HepG2 (cell line): ENCODE measurements around the gene CRYZL1. TPM values are rescaled to one million over a fixed set of nuclear protein-coding genes. Genes with fewer than 3 reads are reported as not detected.

ENCODE experiments used
- ATAC-seq: fragments of 200-7000 bp; cut with Tn5 transposase; 3 replicates; pipeline ENCODE4 v1.9.1; 2020; ENCODE audit warnings: mild to moderate bottlenecking, moderate library complexity
- BruUV-seq: library from RNA; stranded (reverse); fragments of 400-500 nt; replicated peaks from 2 replicates; lab custom pipeline; 2021; lab: Mats Ljungman, UMichigan
- CTCF ChIA-PET: fragments of 300-600 bp; formaldehyde crosslinking; extraction: SDS; loops from one replicate; lab custom pipeline; 2021; ENCODE audit warnings: low total read pairs, inconsistent platforms, low intra/inter-chr PET ratio; lab: Yijun Ruan, JAX
- POLR2A ChIA-PET: fragments of 350-600 bp; sonication (Branson Sonifier 250); formaldehyde crosslinking; loops from one replicate; lab custom pipeline; 2020; ENCODE audit warnings: antibody characterized with exemption, inconsistent platforms; lab: Yijun Ruan, JAX
- DNase-seq: peaks from one replicate; pipeline ENCODE4 v3.0.0-alpha.2; 2015; ENCODE audit warnings: low spot score
- FAIRE-seq: peaks from 3 replicates; lab custom pipeline; 2011; peaks lifted over from hg19 to GRCh38; lab: Jason Lieb, UNC
- H2AFZ ChIP-seq: one replicate; pipeline ENCODE4 v1.6.1; 2011; ENCODE audit warnings: low read length, inconsistent platforms
- H3K27ac ChIP-seq: fragments of 300-600 bp; 3 replicates; pipeline ENCODE4 v1.8.0; 2011; ENCODE audit warnings: mixed run types, mild to moderate bottlenecking, mixed read lengths, low read length, inconsistent platforms; ENCODE audit not compliant: insufficient read depth; ENCODE audit errors: extremely low read length
- H3K27me3 ChIP-seq, 2 experiments: fragments of 200-600 bp in 1 of 2; 2 replicates in 1 of 2; 3 replicates in 1 of 2; pipeline versions ENCODE4 v1.6.0 to v1.8.0; 2011; ENCODE audit warnings: low read length in 2 of 2, mild to moderate bottlenecking in 2 of 2, moderate library complexity in 2 of 2, inconsistent platforms in 1 of 2; ENCODE audit not compliant: insufficient read depth in 2 of 2, control insufficient read depth in 1 of 2
- H3K36me3 ChIP-seq, 2 experiments: fragments of 200-600 bp in 1 of 2; replicated peaks in 1 of 2; 2 replicates in 1 of 2; 3 replicates in 1 of 2; pipeline versions ENCODE4 v1.5.1 to v1.8.0; 2011; ENCODE audit warnings: low read length in 2 of 2, inconsistent platforms in 1 of 2; ENCODE audit not compliant: insufficient read depth in 2 of 2, control insufficient read depth in 1 of 2
- H3K4me1 ChIP-seq: 2 replicates; pipeline ENCODE4 v1.5.1; 2012; ENCODE audit warnings: low read length, inconsistent platforms; ENCODE audit not compliant: insufficient read depth
- H3K4me2 ChIP-seq: 2 replicates; pipeline ENCODE4 v1.6.0; 2011; ENCODE audit warnings: low read depth, low read length, inconsistent platforms
- H3K4me3 ChIP-seq, 3 experiments: fragments of 200-600 bp in 1 of 3; sonication (generic), shearing (Covaris generic) in 1 of 3; replicated peaks in 1 of 3; 2 replicates each; pipeline ENCODE4 v1.5.1; 2011 to 2016; ENCODE audit warnings: low read length in 3 of 3, inconsistent platforms in 2 of 3, low read depth in 2 of 3, mild to moderate bottlenecking in 2 of 3, control low read depth in 1 of 3, mixed read lengths in 1 of 3; ENCODE audit not compliant: insufficient read depth in 1 of 3
- H3K79me2 ChIP-seq: one replicate; pipeline ENCODE4 v1.6.1; 2011; ENCODE audit warnings: low read length, inconsistent platforms; ENCODE audit not compliant: insufficient read depth
- H3K9ac ChIP-seq: 2 replicates; pipeline ENCODE4 v1.6.0; 2011; ENCODE audit warnings: mild to moderate bottlenecking, low read depth, low read length, inconsistent platforms; ENCODE audit not compliant: insufficient read depth
- H3K9me3 ChIP-seq: 2 replicates; pipeline ENCODE4 v1.5.1; 2012; ENCODE audit warnings: mild to moderate bottlenecking, low read length
- H4K20me1 ChIP-seq: 2 replicates; pipeline ENCODE4 v1.6.0; 2011; ENCODE audit warnings: inconsistent platforms, mild to moderate bottlenecking, low read length, moderate library complexity; ENCODE audit not compliant: insufficient read depth
- CBX2 ChIP-seq, 2 experiments: fragments of 200-600 bp in 1 of 2; sonication (generic); formaldehyde crosslinking in 1 of 2; IDR thresholded peaks; 2 replicates each; pipeline versions ENCODE4 v1.7.0 to v1.8.1; 2018 to 2022; ENCODE audit warnings: low read depth in 2 of 2, low read length in 1 of 2, mild to moderate bottlenecking in 1 of 2, missing genetic modification reagents in 1 of 2
- HNRNPK ChIP-seq: fragments of 200-400 bp; formaldehyde crosslinking; IDR thresholded peaks from 2 replicates; pipeline ENCODE4 v1.6.1; 2018; ENCODE audit warnings: low read length, low read depth, moderate library complexity, mild to moderate bottlenecking; ENCODE audit not compliant: poor library complexity, severe bottlenecking
- PHF21A ChIP-seq: sonication (generic); formaldehyde crosslinking; IDR thresholded peaks from 2 replicates; pipeline ENCODE4 v1.5.0; 2020; ENCODE audit warnings: mild to moderate bottlenecking, missing genetic modification reagents
- SMAD3 ChIP-seq: sonication (generic); formaldehyde crosslinking; IDR thresholded peaks from 2 replicates; pipeline ENCODE4 v1.4.0; 2020; ENCODE audit warnings: missing genetic modification reagents
- TEF ChIP-seq: sonication (generic); formaldehyde crosslinking; IDR thresholded peaks from 2 replicates; pipeline ENCODE4 v1.5.0; 2020; ENCODE audit warnings: missing genetic modification reagents
- ZBTB34 ChIP-seq: sonication (generic); formaldehyde crosslinking; IDR thresholded peaks from 2 replicates; pipeline ENCODE4 v1.8.0; 2022; ENCODE audit warnings: mild to moderate bottlenecking, missing genetic modification reagents
- ZSCAN31 ChIP-seq: sonication (generic); formaldehyde crosslinking; IDR thresholded peaks from 2 replicates; pipeline ENCODE4 v1.5.0; 2020; ENCODE audit warnings: low read depth, mild to moderate bottlenecking, missing genetic modification reagents
- WGBS: methylation state at CpG from one replicate; pipeline ENCODE4 v1.1.6; 2017; ENCODE audit warnings: low lambda C conversion rate; 5-methylcytosine and 5-hydroxymethylcytosine counted together
- in situ Hi-C: cut with HindIII; loops from 2 replicates; pipeline ENCODE4 v1.10.0; 2017; ENCODE audit warnings: low pct_unique_long_range_greater_than_20kb; ENCODE audit not compliant: extremely low pct_ligation_motif_present
- intact Hi-C: fragments of 100-400 bp; cut with micrococcal nuclease; formaldehyde crosslinking; loops from one replicate; pipeline ENCODE4 v1.10.0; 2022; ENCODE audit not compliant: unreplicated experiment
- polyA plus RNA-seq, 8 experiments: library from polyadenylated mRNA; depleted of rRNA in 3 of 8; stranded (reverse) in 7 of 8; unstranded in 1 of 8; fragments of >200 nt; fragmentation: Illumina TruSeq in 4 of 8; extraction: Trizol in 4 of 8; gene quantifications; 2 replicates each; pipeline versions ENCODE4 v1.2.1 to v1.2.3, GENCODE V29; 2011 to 2016; ENCODE audit warnings: low read depth in 4 of 8, missing spikeins in 1 of 8, mixed read lengths in 1 of 8; ENCODE audit not compliant: insufficient read depth in 1 of 8
- total RNA-seq, 5 experiments: library from RNA; depleted of rRNA; stranded (reverse); fragments of >200 nt; fragmentation: Illumina TruSeq; extraction: Trizol; gene quantifications; 2 replicates each; pipeline ENCODE4 v1.2.3, GENCODE V29; 2016; ENCODE audit warnings: low read depth in 1 of 5

The CRYZL1 gene
- total and polyA plus RNA-seq, 2 of the 13 experiments (the other 11 are each of a cell fraction or from before 2014, with no cell fraction given) = 20.3 to 27.7 TPM

GRCh38 chr21:33688353-33688752, 46.8 kb upstream of the CRYZL1 start:
- Histone ChIP-seq H4K20me1 (peaks cover 28% of the 10 kb centered on the region), H3K4me2 (no peak overlapping the region), H3K9ac (no peak overlapping the region), H3K4me1 (peaks cover 78% of the 10 kb centered on the region)
- no TSS peak for BruUV-seq
- intact Hi-C loops = no loop called here
- in situ Hi-C loops = no loop called here
- WGBS = 96% methylated on average over 1 of the region's 1 CpG
- no peak for DNase-seq
- TF ChIP-seq TEF (CRISPR knock-in tag) (no peak), ZBTB34 (CRISPR knock-in tag) (no peak), SMAD3 (CRISPR knock-in tag) (no peak), CBX2 (IDR thresholded peaks at IDR 0.05; ENCODE audit: low read depth, low read length) (no peak), CBX2 (CRISPR knock-in tag; IDR thresholded peaks at IDR 0.05; ENCODE audit: low read depth) (no peak), HNRNPK (no peak), ZSCAN31 (CRISPR knock-in tag) (no peak), PHF21A (no peak)
- TF ChIP-seq, all 625 proteins: peak for 0
- ChIA-PET POLR2A (no interaction called here), CTCF (no interaction called here)
- Histone ChIP-seq H3K36me3 (no peaks in the 10 kb centered on the region), H3K9me3 (no peaks in the 10 kb centered on the region), H3K27ac (no peak overlapping the region), H2AFZ (no peak overlapping the region), H3K79me2 (peaks cover 39% of the 10 kb centered on the region), H3K4me3 (no peak overlapping the region), H3K27me3 (no peaks in the 10 kb centered on the region)
- no peak for FAIRE-seq
- no peak for ATAC-seq
